Measurements from ENCODE around the gene FCER1A.

FCER1A gene

GRCh38 chr1:159279773-159280172 is 22.4 kb upstream of the FCER1A start:
- H3K4me3 ChIP-seq (ENCODE audit: control insufficient read depth, low read depth, low read length): no peak overlapping the region
- DNase-seq (ENCODE audit: low read depth): peak; percentile 3
- no peak for TF ChIP-seq CTCF (conservative IDR thresholded peaks at IDR 0.05; ENCODE audit: control insufficient read depth, insufficient read depth, low read depth, low read length)

- no peak overlapping the region for H3K4me3 ChIP-seq (ENCODE audit: control insufficient read depth, low read depth, low read length)
- no peak for TF ChIP-seq CTCF (conservative IDR thresholded peaks at IDR 0.05; ENCODE audit: control insufficient read depth, insufficient read depth, low read depth, low read length)
- no peak for DNase-seq (ENCODE audit: low read depth)
These were observed 20.0 kb upstream of the FCER1A start for GRCh38 chr1:159282118-159282517.

- DNase-seq (ENCODE audit: low read depth): no peak
- TF ChIP-seq CTCF (conservative IDR thresholded peaks at IDR 0.05; ENCODE audit: control insufficient read depth, insufficient read depth, low read depth, low read length): no peak
- no peak overlapping the region for H3K4me3 ChIP-seq (ENCODE audit: control insufficient read depth, low read depth, low read length)
These were observed 13.1 kb upstream of the FCER1A start for GRCh38 chr1:159289060-159289459.

GRCh38 chr1:159291424-159291823 is 10.7 kb upstream of the FCER1A start:
- DNase-seq (ENCODE audit: low read depth): no peak
- H3K4me3 ChIP-seq (ENCODE audit: control insufficient read depth, low read depth, low read length): no peak overlapping the region
- TF ChIP-seq CTCF (conservative IDR thresholded peaks at IDR 0.05; ENCODE audit: control insufficient read depth, insufficient read depth, low read depth, low read length): no peak

- H3K4me3 ChIP-seq (ENCODE audit: control insufficient read depth, low read depth, low read length): no peak overlapping the region
- DNase-seq (ENCODE audit: low read depth): no peak
- TF ChIP-seq CTCF (conservative IDR thresholded peaks at IDR 0.05; ENCODE audit: control insufficient read depth, insufficient read depth, low read depth, low read length): no peak
These were observed 5.3 kb upstream of the FCER1A start for GRCh38 chr1:159296706-159297375.

- TF ChIP-seq CTCF (conservative IDR thresholded peaks at IDR 0.05; ENCODE audit: control insufficient read depth, insufficient read depth, low read depth, low read length): no peak
- no peak overlapping the region for H3K4me3 ChIP-seq (ENCODE audit: control insufficient read depth, low read depth, low read length)
- DNase-seq (ENCODE audit: low read depth): no peak
These were observed 2.0 kb upstream of the FCER1A start for GRCh38 chr1:159300146-159300545.

Measured in fibroblast of mammary gland (primary cell).